Lung (tissue), 12 donors: ENCODE results near the gene RBM20. TPM values are rescaled to one million over a fixed set of nuclear protein-coding genes. Genes with fewer than 3 reads are reported as not detected.

Experiments
- ATAC-seq: fragments of 200-7000 bp; cut with Tn5 transposase; one replicate; pipeline ENCODE4 v1.9.1; 2020; ENCODE audit warnings: moderate number of reproducible peaks; ENCODE audit not compliant: insufficient read depth, low FRiP score
- DNase-seq, 3 donors: peaks; one replicate each; pipeline ENCODE4 v3.0.0-alpha.2; 2013 to 2017
- H3K27ac ChIP-seq, 2 donors: one replicate each; pipeline ENCODE4 v1.5.1; 2013; ENCODE audit warnings: mild to moderate bottlenecking in 2 of 2, moderate library complexity in 2 of 2, control low read depth in 1 of 2, inconsistent platforms in 1 of 2, low read depth in 1 of 2, low read length in 1 of 2
- H3K27me3 ChIP-seq, 3 donors: one replicate each; pipeline ENCODE4 v1.5.1; 2013; ENCODE audit warnings: low read length in 2 of 3; ENCODE audit not compliant: control insufficient read depth in 3 of 3, insufficient read depth in 3 of 3
- H3K36me3 ChIP-seq, 4 donors: one replicate each; pipeline ENCODE4 v1.5.1; 2013; ENCODE audit warnings: low read length in 4 of 4, mild to moderate bottlenecking in 1 of 4, moderate library complexity in 1 of 4; ENCODE audit not compliant: control insufficient read depth in 4 of 4, insufficient read depth in 4 of 4
- H3K4me1 ChIP-seq, 5 donors: one replicate each; pipeline ENCODE4 v1.5.1; 2013; ENCODE audit warnings: low read length in 5 of 5, mild to moderate bottlenecking in 2 of 5, moderate library complexity in 1 of 5; ENCODE audit not compliant: control insufficient read depth in 5 of 5, insufficient read depth in 5 of 5
- H3K4me3 ChIP-seq: one replicate; pipeline ENCODE4 v1.5.1; 2013; ENCODE audit warnings: mild to moderate bottlenecking, control low read depth, moderate library complexity
- H3K9ac ChIP-seq, 2 donors: one replicate each; pipeline ENCODE4 v1.5.1; 2013; ENCODE audit warnings: low read length in 2 of 2, control low read depth in 1 of 2; ENCODE audit not compliant: insufficient read depth in 1 of 2
- H3K9me3 ChIP-seq, 4 donors: one replicate each; pipeline ENCODE4 v1.5.1; 2013; ENCODE audit warnings: low read length in 3 of 4, mild to moderate bottlenecking in 1 of 4, moderate library complexity in 1 of 4; ENCODE audit not compliant: control insufficient read depth in 4 of 4, insufficient read depth in 3 of 4
- CTCF ChIP-seq: IDR thresholded peaks from 2 replicates; pipeline ENCODE4 v1.5.1; 2012; ENCODE audit warnings: mild to moderate bottlenecking; ENCODE audit errors: control extremely low read depth, extremely low read depth
- WGBS, 2 donors: extraction: QIAGEN DNeasy Blood & Tissue Kit; methylation state at CpG; one replicate each; pipeline ENCODE4 v1.1.7; 2013; 5-methylcytosine and 5-hydroxymethylcytosine counted together
- polyA plus RNA-seq, 2 donors: library from polyadenylated mRNA; stranded (reverse); fragments of 200-250 nt; gene quantifications; one replicate each; pipeline ENCODE4 v1.2.1, GENCODE V29; 2013
- total RNA-seq, 2 donors: library from RNA; depleted of rRNA in 1 of 2; stranded (reverse); fragments of >200 nt in 1 of 2; gene quantifications; one replicate each; pipeline ENCODE4 v1.2.1, GENCODE V29; 2014 to 2021
- donor health status: control.
- donor health status: control.
- donor health status: Bipolar disorder and iron deficiency.
- donor health status: healthy.
- donor health status: DM: yes; HTN: yes; CAD: no.

Gene RBM20
- total and polyA plus RNA-seq, 4 donors, result 0.25 to 3.3 (median 0.66) TPM

- WGBS, 2 donors, result 41 to 43% methylated on average over 12 of the region's 12 CpGs
- peaks cover 10 to 29% (median 23%) of the 10 kb centered on the region in 5 donors for H3K4me1 ChIP-seq
- peak overlapping the region in 1 of 2 donors; percentile 52 for H3K27ac ChIP-seq
- no peak for ATAC-seq
- H3K9ac ChIP-seq, result peak overlapping the region in 1 of 2 donors; percentile 25
- H3K36me3 ChIP-seq, result no peaks in the 10 kb centered on the region
- H3K4me3 ChIP-seq, result no peak overlapping the region
- peak; percentile 51 to 88 (median 69) for DNase-seq
- no peak for TF ChIP-seq CTCF
- H3K9me3 ChIP-seq, result no peaks in the 10 kb centered on the region
- H3K27me3 ChIP-seq, result no peaks in the 10 kb centered on the region
These were observed 213.4 kb downstream of the RBM20 start for GRCh38 chr10:110857265-110858171.

- 30 to 44% methylated on average over 1 of the region's 1 CpG for WGBS, 2 donors
- ATAC-seq (no peak), DNase-seq (no peak)
- Histone ChIP-seq H3K27me3 (no peaks in the 10 kb centered on the region), H3K36me3 (no peaks in the 10 kb centered on the region), H3K4me3 (no peak overlapping the region), H3K27ac (no peak overlapping the region), H3K9ac (peak overlapping the region in 1 of 2 donors; percentile 25), H3K9me3 (no peaks in the 10 kb centered on the region), H3K4me1 (peaks cover 10 to 29% (median 23%) of the 10 kb centered on the region in 5 donors)
- TF ChIP-seq CTCF, result no peak
These were observed 214.3 kb downstream of the RBM20 start for GRCh38 chr10:110858297-110858934.

GRCh38 chr10:110859206-110859972, 215.3 kb downstream of the RBM20 start:
- Histone ChIP-seq H3K9ac (no peak overlapping the region), H3K4me3 (no peak overlapping the region), H3K36me3 (no peaks in the 10 kb centered on the region), H3K27ac (peak overlapping the region in 1 of 2 donors; percentile 84), H3K9me3 (no peaks in the 10 kb centered on the region), H3K4me1 (peaks cover 10 to 27% (median 23%) of the 10 kb centered on the region in 5 donors), H3K27me3 (no peaks in the 10 kb centered on the region)
- 53 to 63% methylated on average over 6 of the region's 6 CpGs for WGBS, 2 donors
- ATAC-seq (peak; percentile 17), DNase-seq (no peak)
- no peak for TF ChIP-seq CTCF
